ENCODE data around the gene PHF20.

Gene PHF20

DNA sequence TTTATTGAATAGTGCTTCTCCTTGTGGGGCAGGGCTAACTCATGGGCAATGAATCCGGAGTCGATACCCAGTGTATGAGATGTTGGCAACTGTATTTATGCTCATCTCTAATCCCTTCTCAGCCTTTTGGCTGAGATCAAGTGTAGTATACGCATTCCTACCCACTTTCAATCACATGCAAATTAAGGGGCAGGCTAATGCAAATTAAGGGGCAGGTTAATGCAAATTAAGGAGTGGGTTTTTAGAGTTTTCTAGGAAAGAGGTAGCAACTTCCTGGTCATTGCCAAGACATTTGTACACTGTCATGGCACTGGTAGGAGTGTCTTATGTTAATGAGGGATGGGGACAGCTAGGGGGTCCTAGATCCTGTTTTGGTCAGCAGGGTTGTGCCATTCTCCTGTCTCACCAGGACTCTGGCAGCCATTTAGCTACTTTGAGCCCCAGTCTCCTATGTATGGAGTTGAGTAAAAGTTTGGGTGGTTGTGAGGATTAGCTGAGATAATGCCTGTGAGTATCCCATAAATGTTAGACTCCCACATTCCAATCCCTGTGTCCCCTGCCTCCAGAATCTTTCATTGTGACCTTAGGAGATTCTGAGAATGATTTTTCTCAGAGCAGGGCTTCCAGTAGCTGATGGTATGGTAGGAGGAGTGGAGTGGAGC, 196.3 kb downstream of the PHF20 start, which contains the start of gene CNBD2:
Gene CNBD2 (plus strand): TSS at position 612 of the 662 bp plus-strand sequence. CDS start 173 bp downstream, outside the sequence.
- in situ Hi-C loops (cut with MboI; ENCODE audit: low pct_unique_long_range_greater_than_20kb, low sequenced_read_pairs, unreplicated experiment): no loop called here
- no peak for DNase-seq (ENCODE audit: low spot score)
- TF ChIP-seq, protein P1, sequence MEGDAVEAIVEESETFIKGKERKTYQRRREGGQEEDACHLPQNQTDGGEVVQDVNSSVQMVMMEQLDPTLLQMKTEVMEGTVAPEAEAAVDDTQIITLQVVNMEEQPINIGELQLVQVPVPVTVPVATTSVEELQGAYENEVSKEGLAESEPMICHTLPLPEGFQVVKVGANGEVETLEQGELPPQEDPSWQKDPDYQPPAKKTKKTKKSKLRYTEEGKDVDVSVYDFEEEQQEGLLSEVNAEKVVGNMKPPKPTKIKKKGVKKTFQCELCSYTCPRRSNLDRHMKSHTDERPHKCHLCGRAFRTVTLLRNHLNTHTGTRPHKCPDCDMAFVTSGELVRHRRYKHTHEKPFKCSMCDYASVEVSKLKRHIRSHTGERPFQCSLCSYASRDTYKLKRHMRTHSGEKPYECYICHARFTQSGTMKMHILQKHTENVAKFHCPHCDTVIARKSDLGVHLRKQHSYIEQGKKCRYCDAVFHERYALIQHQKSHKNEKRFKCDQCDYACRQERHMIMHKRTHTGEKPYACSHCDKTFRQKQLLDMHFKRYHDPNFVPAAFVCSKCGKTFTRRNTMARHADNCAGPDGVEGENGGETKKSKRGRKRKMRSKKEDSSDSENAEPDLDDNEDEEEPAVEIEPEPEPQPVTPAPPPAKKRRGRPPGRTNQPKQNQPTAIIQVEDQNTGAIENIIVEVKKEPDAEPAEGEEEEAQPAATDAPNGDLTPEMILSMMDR (IDR thresholded peaks at IDR 0.05; ENCODE audit: extremely low read depth, insufficient read depth, missing control alignments): no peak

DNA sequence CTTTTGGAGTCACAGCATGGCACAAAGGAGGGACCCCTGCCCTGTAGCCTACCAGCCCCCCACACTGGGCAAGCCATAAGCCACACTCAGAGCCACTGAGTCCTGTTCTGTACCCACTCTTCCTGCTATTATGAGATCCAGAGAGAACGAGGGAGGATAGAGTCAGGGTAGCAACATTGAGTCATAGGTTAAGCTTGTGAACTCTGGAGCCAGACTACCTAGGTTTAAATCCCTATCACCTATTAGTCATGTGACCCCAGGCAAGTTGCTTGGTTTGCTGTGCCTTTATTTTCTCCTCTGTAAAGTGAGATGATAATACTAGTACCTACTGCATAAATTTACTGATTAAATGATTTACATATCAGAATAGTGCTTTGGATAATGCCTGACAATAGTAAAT, 197.1 kb downstream of the PHF20 start:
- TF ChIP-seq, protein P1 (IDR thresholded peaks at IDR 0.05; ENCODE audit: extremely low read depth, insufficient read depth, missing control alignments): no peak
- DNase-seq (ENCODE audit: low spot score): no peak
- in situ Hi-C loops (cut with MboI; ENCODE audit: low pct_unique_long_range_greater_than_20kb, low sequenced_read_pairs, unreplicated experiment): no loop called here

DNA sequence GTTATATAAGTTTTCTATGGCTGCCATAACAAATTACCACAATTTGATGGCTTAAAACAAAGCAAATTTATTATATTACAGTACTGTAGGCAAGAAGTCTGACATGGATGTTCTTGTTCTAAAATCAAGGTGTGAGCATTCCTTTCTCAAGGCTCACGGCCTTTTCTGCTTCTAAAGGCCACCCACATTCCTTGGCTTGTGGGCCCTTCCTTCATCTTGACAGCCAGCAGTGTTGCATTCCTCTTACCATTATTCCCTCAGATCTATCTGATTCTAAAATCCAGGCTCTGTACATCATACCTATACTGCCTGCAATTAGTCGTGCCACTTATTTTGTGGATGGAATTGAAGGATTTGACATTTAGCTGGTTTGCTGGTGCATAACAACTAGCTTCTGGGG, 200.2 kb downstream of the PHF20 start:
- no peak for DNase-seq (ENCODE audit: low spot score)
- in situ Hi-C loops (cut with MboI; ENCODE audit: low pct_unique_long_range_greater_than_20kb, low sequenced_read_pairs, unreplicated experiment): no loop called here
- TF ChIP-seq, protein P1 (IDR thresholded peaks at IDR 0.05; ENCODE audit: extremely low read depth, insufficient read depth, missing control alignments): no peak

DNA sequence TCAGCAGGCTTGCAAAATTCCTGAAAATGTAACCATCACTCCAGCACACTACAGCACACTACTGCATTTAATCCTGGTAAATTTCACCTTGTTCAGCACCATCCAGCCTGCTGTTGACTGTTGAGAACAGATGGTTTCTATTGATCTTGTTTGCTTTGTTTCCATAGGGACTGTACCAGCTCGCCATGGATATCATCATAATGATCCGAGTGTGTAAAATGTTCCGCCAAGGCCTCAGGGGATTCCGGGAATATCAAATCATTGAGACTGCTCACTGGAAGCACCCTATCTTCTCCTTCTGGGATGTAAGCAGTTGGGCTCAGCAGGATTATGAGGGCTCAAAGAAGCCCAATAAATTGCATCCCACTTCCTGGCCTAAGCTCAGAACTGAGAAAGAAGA, 200.6 kb downstream of the PHF20 start:
- in situ Hi-C loops (cut with MboI; ENCODE audit: low pct_unique_long_range_greater_than_20kb, low sequenced_read_pairs, unreplicated experiment): no loop called here
- TF ChIP-seq, protein P1 (IDR thresholded peaks at IDR 0.05; ENCODE audit: extremely low read depth, insufficient read depth, missing control alignments): no peak
- DNase-seq (ENCODE audit: low spot score): no peak

DNA sequence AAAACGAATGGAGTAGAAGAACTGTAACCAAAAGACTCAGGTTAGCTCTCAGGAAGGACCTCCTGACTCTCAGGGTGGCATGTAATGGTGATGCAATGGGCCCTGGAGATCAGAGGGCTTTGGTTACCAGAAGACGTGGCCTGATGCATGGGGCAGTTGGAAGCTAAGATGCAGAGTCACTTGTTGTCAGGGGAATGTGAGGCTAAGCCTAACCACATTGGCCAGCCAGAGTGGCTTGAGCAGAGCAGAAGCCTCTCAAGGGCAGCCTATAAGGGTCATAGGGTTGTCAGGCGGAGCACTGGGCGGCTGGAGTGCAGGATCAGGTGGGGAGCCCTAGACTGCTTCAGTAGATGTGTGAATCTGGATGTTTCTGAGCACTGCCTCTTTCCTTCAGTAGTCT, 202.4 kb downstream of the PHF20 start:
- in situ Hi-C loops (cut with MboI; ENCODE audit: low pct_unique_long_range_greater_than_20kb, low sequenced_read_pairs, unreplicated experiment): no loop called here
- TF ChIP-seq, protein P1 (IDR thresholded peaks at IDR 0.05; ENCODE audit: extremely low read depth, insufficient read depth, missing control alignments): no peak

DNA sequence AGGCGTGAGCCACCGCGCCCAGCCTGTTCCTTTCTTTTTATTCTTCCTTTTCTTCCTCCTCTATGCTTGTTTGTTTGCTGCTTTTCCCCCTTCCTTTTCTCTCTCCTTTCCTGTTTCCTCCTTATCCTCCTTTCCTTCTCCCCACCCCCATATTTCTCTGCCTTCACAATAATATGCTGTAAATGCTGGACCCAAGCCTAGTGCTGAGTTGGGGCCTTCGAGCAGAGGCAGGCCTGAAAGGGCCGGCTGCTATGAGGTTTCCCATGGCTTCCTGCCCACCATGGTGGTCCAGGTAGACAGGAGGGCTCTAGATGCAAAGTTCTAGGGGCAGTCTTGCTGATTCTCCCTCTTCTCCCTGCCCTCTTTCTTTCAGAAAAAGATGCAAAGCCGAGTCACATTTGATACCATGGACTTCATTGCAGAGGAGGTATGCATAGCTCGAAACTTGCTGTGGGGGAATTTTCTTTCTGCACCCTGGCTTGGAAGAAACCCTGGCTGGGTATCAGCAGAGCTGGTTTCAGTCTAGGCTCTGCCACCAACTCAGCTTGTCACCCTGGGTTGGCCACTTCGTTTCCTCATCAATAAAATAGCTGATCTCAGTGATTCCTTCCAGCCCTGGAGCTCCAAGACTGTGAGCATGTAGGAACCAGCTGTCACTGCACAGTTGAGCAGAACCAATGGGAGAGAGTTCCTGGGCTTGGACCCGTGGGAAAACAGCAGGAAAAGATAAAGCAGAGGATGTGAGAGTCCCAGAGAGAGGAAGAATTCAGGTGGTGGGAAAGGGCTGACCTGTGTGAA, 204.0 kb downstream of the PHF20 start:
- in situ Hi-C loops (cut with MboI; ENCODE audit: low pct_unique_long_range_greater_than_20kb, low sequenced_read_pairs, unreplicated experiment): no loop called here
- TF ChIP-seq, protein P1 (IDR thresholded peaks at IDR 0.05; ENCODE audit: extremely low read depth, insufficient read depth, missing control alignments): no peak
- DNase-seq (ENCODE audit: low spot score): no peak

More for the DNA sequence above, 202.4 kb downstream of the PHF20 start:
- no peak for DNase-seq (ENCODE audit: low spot score)
